IMR-90 (cell line): Measurements from ENCODE around the gene RAB23.

Experiments used
- NFE2L2 ChIP-seq: fragments of 150-350 bp; IDR thresholded peaks from 2 replicates; pipeline ENCODE4 v1.6.1; 2016; ENCODE audit warnings: low read depth, mild to moderate bottlenecking, low read length
- POLR2A ChIP-seq: IDR thresholded peaks from 2 replicates; pipeline ENCODE4 v1.6.1; 2012; ENCODE audit warnings: mild to moderate bottlenecking, low read depth, low read length
- RCOR1 ChIP-seq: IDR thresholded peaks from 2 replicates; pipeline ENCODE4 v1.6.1; 2012; ENCODE audit warnings: mild to moderate bottlenecking, low read length, improper control_type of control experiment; ENCODE audit not compliant: insufficient replicate concordance
- SMC3 ChIP-seq: fragments of 150-350 bp; IDR thresholded peaks from 2 replicates; pipeline ENCODE4 v1.6.1; 2016; ENCODE audit warnings: low read depth, mild to moderate bottlenecking, antibody characterized with exemption, low read length, moderate library complexity
- TF ChIP-seq, protein P1 (sequence below): conservative IDR thresholded peaks from 2 replicates; pipeline ENCODE4 v1.5.1; 2012; ENCODE audit warnings: mild to moderate bottlenecking, low read depth, low read length, improper control_type of control experiment
- TF ChIP-seq, protein P2 (sequence below): fragments of 150-350 bp; IDR thresholded peaks from 2 replicates; pipeline ENCODE4 v1.6.1; 2017; ENCODE audit warnings: mild to moderate bottlenecking, antibody characterized with exemption, low read length, low read depth
- TF ChIP-seq, protein P3 (sequence below): fragments of 150-350 bp; IDR thresholded peaks from 2 replicates; pipeline ENCODE4 v1.6.1; 2016; ENCODE audit warnings: low read depth, mild to moderate bottlenecking, low read length, moderate library complexity, borderline replicate concordance

DNA sequence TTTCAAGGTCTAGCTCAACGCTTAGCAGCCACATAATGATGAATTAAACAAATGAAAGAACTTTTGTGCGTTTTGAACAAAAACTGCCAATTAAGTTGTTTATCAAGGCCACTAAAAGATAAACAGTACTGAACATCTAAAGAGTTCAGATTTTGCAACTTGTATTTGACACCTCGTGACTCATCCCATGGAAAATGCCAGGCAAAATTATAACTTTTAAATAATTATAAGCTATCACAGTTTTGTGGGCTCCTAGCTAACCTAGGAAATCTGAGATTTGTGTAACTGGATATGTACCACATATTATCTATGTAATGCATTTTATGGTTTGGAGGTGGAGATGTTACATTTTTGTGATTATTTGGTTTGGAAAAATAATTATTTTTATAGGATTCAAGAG, 59.6 kb downstream of the RAB23 start:
- TF ChIP-seq, protein P1, sequence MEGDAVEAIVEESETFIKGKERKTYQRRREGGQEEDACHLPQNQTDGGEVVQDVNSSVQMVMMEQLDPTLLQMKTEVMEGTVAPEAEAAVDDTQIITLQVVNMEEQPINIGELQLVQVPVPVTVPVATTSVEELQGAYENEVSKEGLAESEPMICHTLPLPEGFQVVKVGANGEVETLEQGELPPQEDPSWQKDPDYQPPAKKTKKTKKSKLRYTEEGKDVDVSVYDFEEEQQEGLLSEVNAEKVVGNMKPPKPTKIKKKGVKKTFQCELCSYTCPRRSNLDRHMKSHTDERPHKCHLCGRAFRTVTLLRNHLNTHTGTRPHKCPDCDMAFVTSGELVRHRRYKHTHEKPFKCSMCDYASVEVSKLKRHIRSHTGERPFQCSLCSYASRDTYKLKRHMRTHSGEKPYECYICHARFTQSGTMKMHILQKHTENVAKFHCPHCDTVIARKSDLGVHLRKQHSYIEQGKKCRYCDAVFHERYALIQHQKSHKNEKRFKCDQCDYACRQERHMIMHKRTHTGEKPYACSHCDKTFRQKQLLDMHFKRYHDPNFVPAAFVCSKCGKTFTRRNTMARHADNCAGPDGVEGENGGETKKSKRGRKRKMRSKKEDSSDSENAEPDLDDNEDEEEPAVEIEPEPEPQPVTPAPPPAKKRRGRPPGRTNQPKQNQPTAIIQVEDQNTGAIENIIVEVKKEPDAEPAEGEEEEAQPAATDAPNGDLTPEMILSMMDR: no peak
- TF ChIP-seq, protein P2, sequence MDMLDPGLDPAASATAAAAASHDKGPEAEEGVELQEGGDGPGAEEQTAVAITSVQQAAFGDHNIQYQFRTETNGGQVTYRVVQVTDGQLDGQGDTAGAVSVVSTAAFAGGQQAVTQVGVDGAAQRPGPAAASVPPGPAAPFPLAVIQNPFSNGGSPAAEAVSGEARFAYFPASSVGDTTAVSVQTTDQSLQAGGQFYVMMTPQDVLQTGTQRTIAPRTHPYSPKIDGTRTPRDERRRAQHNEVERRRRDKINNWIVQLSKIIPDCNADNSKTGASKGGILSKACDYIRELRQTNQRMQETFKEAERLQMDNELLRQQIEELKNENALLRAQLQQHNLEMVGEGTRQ: no peak
- TF ChIP-seq RCOR1: no peak
- no peak for TF ChIP-seq NFE2L2
- no peak for TF ChIP-seq POLR2A
- TF ChIP-seq, protein P3, sequence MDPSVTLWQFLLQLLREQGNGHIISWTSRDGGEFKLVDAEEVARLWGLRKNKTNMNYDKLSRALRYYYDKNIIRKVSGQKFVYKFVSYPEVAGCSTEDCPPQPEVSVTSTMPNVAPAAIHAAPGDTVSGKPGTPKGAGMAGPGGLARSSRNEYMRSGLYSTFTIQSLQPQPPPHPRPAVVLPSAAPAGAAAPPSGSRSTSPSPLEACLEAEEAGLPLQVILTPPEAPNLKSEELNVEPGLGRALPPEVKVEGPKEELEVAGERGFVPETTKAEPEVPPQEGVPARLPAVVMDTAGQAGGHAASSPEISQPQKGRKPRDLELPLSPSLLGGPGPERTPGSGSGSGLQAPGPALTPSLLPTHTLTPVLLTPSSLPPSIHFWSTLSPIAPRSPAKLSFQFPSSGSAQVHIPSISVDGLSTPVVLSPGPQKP: no peak
- no peak for TF ChIP-seq SMC3
